ENCODE data around the gene CCDC69. TPM values are rescaled to one million over a fixed set of nuclear protein-coding genes. Genes with fewer than 3 reads are reported as not detected.

The CCDC69 gene
- polyA plus RNA-seq, 4 donors: 5.6 to 48.0 (median 28.0) TPM

GRCh38 chr5:151142933-151143332 lies 81.0 kb downstream of the CCDC69 start:
- DNase-seq (no peak), FAIRE-seq (no peak)
- Histone ChIP-seq H3K27me3 (ENCODE audit: control insufficient read depth in 3 of 3, insufficient read depth in 3 of 3, low read length in 3 of 3) (no peaks in the 10 kb centered on the region), H3K36me3 (ENCODE audit: control insufficient read depth in 3 of 3, insufficient read depth in 2 of 3, low read depth in 1 of 3, low read length in 3 of 3) (peaks cover 0 to 58% (median 0%) of the 10 kb centered on the region in 3 donors), H3K4me1 (ENCODE audit: control insufficient read depth in 3 of 3, insufficient read depth in 2 of 3, low read depth in 1 of 3, low read length in 2 of 3) (peaks cover 0 to 4% (median 0%) of the 10 kb centered on the region in 3 donors), H3K27ac (ENCODE audit: low read depth in 1 of 3, low read length in 2 of 3) (peak overlapping the region in 1 of 3 donors; percentile 22), H3K4me3 (ENCODE audit: low read depth in 1 of 3, low read length in 3 of 3) (no peak overlapping the region), H3K9me3 (ENCODE audit: control insufficient read depth in 2 of 2, insufficient read depth in 1 of 2, low read depth in 1 of 2, low read length in 1 of 2) (no peaks in the 10 kb centered on the region)
- WGBS, 3 donors: 79 to 88% (median 83%) methylated on average over 1 of the region's 1 CpG

DNA sequence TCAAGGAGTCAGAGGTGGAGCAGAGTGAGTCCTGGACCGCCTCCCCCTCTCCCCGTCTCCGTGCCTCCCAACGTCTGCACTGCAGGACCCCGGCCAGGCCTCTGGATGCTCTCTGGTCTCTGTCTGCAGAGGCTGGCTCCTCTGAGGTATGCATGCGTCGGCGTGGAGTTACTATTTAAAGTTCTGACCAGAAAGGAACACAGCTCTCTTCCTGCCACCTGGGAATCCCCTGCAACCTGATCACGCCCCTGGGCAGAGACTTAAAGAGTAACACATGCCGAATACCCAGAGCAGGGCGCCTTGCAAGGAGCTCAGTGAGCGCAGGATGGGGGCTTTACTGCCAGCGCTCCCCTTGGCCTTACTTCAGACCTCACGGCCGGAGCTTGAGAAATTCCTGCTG lies 82.4 kb downstream of the CCDC69 start:
- FAIRE-seq (no peak), DNase-seq (no peak)
- H3K4me1 ChIP-seq (ENCODE audit: control insufficient read depth in 3 of 3, insufficient read depth in 2 of 3, low read depth in 1 of 3, low read length in 2 of 3): peaks cover 0 to 4% (median 0%) of the 10 kb centered on the region in 3 donors
- H3K36me3 ChIP-seq (ENCODE audit: control insufficient read depth in 3 of 3, insufficient read depth in 2 of 3, low read depth in 1 of 3, low read length in 3 of 3): peaks cover 0 to 62% (median 0%) of the 10 kb centered on the region in 3 donors
- no peak overlapping the region for H3K4me3 ChIP-seq (ENCODE audit: low read depth in 1 of 3, low read length in 3 of 3)
- WGBS, 3 donors: 53 to 77% (median 57%) methylated on average over 15 of the region's 15 CpGs
- H3K9me3 ChIP-seq (ENCODE audit: control insufficient read depth in 2 of 2, insufficient read depth in 1 of 2, low read depth in 1 of 2, low read length in 1 of 2): no peaks in the 10 kb centered on the region
- H3K27me3 ChIP-seq (ENCODE audit: control insufficient read depth in 3 of 3, insufficient read depth in 3 of 3, low read length in 3 of 3): no peaks in the 10 kb centered on the region
- peak overlapping the region in 1 of 3 donors; percentile 6 for H3K27ac ChIP-seq (ENCODE audit: low read depth in 1 of 3, low read length in 2 of 3)

DNA sequence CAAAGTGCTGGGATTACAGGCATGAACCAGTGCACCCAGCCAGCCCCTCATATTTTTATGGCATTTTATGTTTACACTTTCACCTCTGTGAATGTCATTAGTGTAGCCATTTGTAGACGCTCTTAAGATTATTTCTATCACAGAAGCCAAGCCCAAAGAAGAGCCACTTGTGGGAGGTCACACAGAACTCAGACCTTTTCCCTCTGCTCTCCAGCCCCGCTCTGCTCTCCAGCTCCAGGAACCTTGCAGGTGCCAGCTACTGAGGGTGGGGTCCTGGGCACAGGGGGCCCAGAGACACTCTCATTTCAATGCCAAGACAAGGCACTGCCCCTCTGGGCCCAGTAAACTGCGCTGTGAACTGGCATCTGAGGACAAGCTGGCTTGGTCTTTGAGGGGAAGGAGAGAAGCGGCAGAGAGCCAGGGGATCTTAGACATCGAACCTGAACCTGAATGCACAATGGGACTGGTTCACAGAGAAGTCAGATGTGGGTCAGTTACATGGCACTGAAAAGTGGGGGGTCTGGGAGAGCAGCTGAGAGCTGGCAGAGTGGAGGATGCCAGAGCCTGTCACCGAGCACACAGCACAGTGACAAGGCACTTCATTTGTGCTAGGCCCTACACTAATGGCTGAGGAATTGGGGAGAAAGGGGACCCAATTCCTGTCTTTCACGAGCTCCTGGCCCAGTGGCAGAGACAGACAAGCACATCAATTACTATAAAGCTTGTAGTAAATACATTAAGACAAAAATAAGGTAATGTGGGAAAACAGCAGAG lies 83.0 kb downstream of the CCDC69 start:
- no peak for FAIRE-seq
- H3K4me1 ChIP-seq (ENCODE audit: control insufficient read depth in 3 of 3, insufficient read depth in 2 of 3, low read depth in 1 of 3, low read length in 2 of 3): peaks cover 0 to 4% (median 0%) of the 10 kb centered on the region in 3 donors
- DNase-seq: no peak
- H3K4me3 ChIP-seq (ENCODE audit: low read depth in 1 of 3, low read length in 3 of 3): no peak overlapping the region
- H3K27me3 ChIP-seq (ENCODE audit: control insufficient read depth in 3 of 3, insufficient read depth in 3 of 3, low read length in 3 of 3): no peaks in the 10 kb centered on the region
- 73 to 78% (median 74%) methylated on average over 7 of the region's 7 CpGs for WGBS, 3 donors
- peak overlapping the region in 1 of 3 donors; percentile 11 for H3K27ac ChIP-seq (ENCODE audit: low read depth in 1 of 3, low read length in 2 of 3)
- peaks cover 0 to 64% (median 0%) of the 10 kb centered on the region in 3 donors for H3K36me3 ChIP-seq (ENCODE audit: control insufficient read depth in 3 of 3, insufficient read depth in 2 of 3, low read depth in 1 of 3, low read length in 3 of 3)
- no peaks in the 10 kb centered on the region for H3K9me3 ChIP-seq (ENCODE audit: control insufficient read depth in 2 of 2, insufficient read depth in 1 of 2, low read depth in 1 of 2, low read length in 1 of 2)

DNA sequence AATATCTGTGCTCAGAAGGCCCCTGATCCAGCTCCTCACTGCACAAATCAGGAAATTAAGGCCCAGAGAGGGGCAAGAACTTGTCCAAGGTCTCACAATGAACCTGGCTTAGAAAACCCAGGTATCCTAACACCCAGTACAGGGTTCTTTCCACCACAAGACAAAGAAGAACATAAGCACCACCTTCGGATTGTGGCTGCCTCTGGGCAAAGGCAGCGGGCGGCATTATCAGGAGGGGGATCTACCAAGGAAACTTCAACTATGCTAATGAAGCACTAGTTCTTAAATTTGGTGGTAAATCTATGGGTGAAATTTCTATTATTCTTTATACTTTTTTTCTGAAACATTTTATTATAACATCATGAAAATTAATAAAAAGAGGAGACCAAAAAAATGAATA lies 84.2 kb downstream of the CCDC69 start:
- Histone ChIP-seq H3K27me3 (ENCODE audit: control insufficient read depth in 3 of 3, insufficient read depth in 3 of 3, low read length in 3 of 3) (no peaks in the 10 kb centered on the region), H3K9me3 (ENCODE audit: control insufficient read depth in 2 of 2, insufficient read depth in 1 of 2, low read depth in 1 of 2, low read length in 1 of 2) (no peaks in the 10 kb centered on the region), H3K4me1 (ENCODE audit: control insufficient read depth in 3 of 3, insufficient read depth in 2 of 3, low read depth in 1 of 3, low read length in 2 of 3) (peaks cover 0 to 4% (median 0%) of the 10 kb centered on the region in 3 donors), H3K27ac (ENCODE audit: low read depth in 1 of 3, low read length in 2 of 3) (peak overlapping the region in 1 of 3 donors; percentile 2), H3K4me3 (ENCODE audit: low read depth in 1 of 3, low read length in 3 of 3) (no peak overlapping the region), H3K36me3 (ENCODE audit: control insufficient read depth in 3 of 3, insufficient read depth in 2 of 3, low read depth in 1 of 3, low read length in 3 of 3) (peaks cover 0 to 60% (median 0%) of the 10 kb centered on the region in 3 donors)
- no peak for FAIRE-seq
- no peak for DNase-seq
- WGBS, 3 donors: 77 to 93% (median 85%) methylated on average over 3 of the region's 3 CpGs

DNA sequence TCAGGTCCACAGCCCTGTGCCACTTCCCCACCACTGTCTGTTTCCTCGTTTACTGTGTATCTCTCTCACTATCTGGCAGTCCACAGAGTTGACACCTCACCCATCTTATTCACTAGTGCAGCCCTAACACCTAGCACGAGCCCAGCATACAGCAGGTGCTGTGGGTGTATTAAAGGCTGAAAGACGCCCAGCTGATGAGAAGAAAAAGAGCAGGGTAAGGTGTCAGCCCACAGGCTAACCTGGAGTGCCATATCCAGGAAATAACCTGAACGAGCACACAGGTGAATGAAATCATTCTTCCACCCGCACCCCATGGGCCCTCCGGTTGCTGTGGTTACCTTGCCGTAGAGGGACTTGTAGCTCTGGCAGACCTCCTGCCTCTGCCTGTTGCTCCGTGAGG lies 84.9 kb downstream of the CCDC69 start:
- Histone ChIP-seq H3K27ac (ENCODE audit: low read depth in 1 of 3, low read length in 2 of 3) (peak overlapping the region in 1 of 3 donors; percentile 9), H3K27me3 (ENCODE audit: control insufficient read depth in 3 of 3, insufficient read depth in 3 of 3, low read length in 3 of 3) (no peaks in the 10 kb centered on the region), H3K4me1 (ENCODE audit: control insufficient read depth in 3 of 3, insufficient read depth in 2 of 3, low read depth in 1 of 3, low read length in 2 of 3) (peaks cover 0 to 4% (median 0%) of the 10 kb centered on the region in 3 donors), H3K36me3 (ENCODE audit: control insufficient read depth in 3 of 3, insufficient read depth in 2 of 3, low read depth in 1 of 3, low read length in 3 of 3) (peaks cover 0 to 61% (median 0%) of the 10 kb centered on the region in 3 donors), H3K9me3 (ENCODE audit: control insufficient read depth in 2 of 2, insufficient read depth in 1 of 2, low read depth in 1 of 2, low read length in 1 of 2) (no peaks in the 10 kb centered on the region), H3K4me3 (ENCODE audit: low read depth in 1 of 3, low read length in 3 of 3) (no peak overlapping the region)
- WGBS, 3 donors: 80 to 86% (median 80%) methylated on average over 8 of the region's 8 CpGs
- DNase-seq (peak in 1 of 2 donors; percentile 49), FAIRE-seq (no peak)

DNA sequence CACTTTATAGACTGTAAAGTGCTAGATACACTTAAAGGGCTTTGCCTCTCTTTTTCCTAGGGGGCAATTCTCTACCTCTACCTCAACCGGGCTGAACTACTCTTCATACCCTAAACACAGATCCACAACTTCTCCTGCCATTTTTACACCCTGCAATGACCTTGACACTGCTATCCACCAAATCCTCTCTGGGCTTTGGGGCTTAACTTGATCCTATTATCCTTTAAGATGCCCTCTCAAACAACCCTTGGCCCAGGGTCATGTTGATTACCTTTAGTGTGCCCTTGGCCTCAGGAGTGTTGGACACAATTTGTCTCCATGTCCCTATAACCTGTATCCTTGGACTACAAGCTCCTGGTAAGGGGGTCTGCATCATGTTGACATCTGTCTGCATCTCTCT lies 85.8 kb downstream of the CCDC69 start:
- Histone ChIP-seq H3K4me3 (ENCODE audit: low read depth in 1 of 3, low read length in 3 of 3) (no peak overlapping the region), H3K27me3 (ENCODE audit: control insufficient read depth in 3 of 3, insufficient read depth in 3 of 3, low read length in 3 of 3) (no peaks in the 10 kb centered on the region), H3K4me1 (ENCODE audit: control insufficient read depth in 3 of 3, insufficient read depth in 2 of 3, low read depth in 1 of 3, low read length in 2 of 3) (peaks cover 0 to 4% (median 0%) of the 10 kb centered on the region in 3 donors), H3K9me3 (ENCODE audit: control insufficient read depth in 2 of 2, insufficient read depth in 1 of 2, low read depth in 1 of 2, low read length in 1 of 2) (no peaks in the 10 kb centered on the region), H3K36me3 (ENCODE audit: control insufficient read depth in 3 of 3, insufficient read depth in 2 of 3, low read depth in 1 of 3, low read length in 3 of 3) (peaks cover 0 to 55% (median 0%) of the 10 kb centered on the region in 3 donors), H3K27ac (ENCODE audit: low read depth in 1 of 3, low read length in 2 of 3) (no peak overlapping the region)
- DNase-seq (no peak), FAIRE-seq (no peak)
- WGBS, 3 donors: 78 to 86% (median 78%) methylated on average over 1 of the region's 1 CpG

DNA sequence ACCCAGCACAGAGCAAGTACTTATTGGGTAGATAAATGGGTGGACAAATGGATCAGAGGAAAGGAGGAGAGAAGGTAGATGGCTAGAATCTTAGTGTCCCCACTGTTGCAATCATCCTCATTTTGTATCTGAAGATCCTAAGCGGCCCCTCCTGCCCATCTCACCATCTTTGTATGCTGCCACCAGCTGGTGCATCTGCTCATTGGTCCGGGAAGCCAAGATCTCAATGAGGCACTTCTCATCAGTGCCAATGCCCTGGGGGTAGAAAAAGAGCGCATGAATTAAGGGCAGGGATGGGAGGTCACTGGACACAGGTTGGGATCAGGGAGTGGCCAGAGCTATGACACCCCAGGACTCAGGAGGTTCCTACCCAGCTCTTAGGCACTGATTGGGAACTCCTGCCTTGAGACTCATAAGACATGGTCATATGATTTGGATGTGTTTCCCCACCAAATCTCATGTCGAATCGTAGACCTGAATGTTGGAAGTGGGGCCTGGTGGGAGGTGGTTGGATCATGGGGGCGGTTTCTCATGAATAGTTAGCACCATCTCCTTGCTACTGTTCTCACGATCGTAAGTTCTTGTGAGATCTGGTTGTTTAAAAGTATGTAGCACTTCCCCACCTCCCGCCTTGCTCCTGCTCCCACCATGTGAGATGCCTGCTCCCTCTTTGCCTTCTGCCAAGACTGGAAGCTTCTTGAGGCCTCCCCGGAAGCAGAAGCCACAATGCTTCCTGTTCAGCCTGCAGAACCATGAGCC lies 86.6 kb downstream of the CCDC69 start:
- WGBS, 3 donors: 92 to 95% (median 94%) methylated on average over 10 of the region's 10 CpGs
- H3K27ac ChIP-seq (ENCODE audit: low read depth in 1 of 3, low read length in 2 of 3): no peak overlapping the region

GRCh38 chr5:151134228-151134627 lies 89.7 kb downstream of the CCDC69 start:
- Histone ChIP-seq H3K9me3 (ENCODE audit: control insufficient read depth in 2 of 2, insufficient read depth in 1 of 2, low read depth in 1 of 2, low read length in 1 of 2) (no peaks in the 10 kb centered on the region), H3K36me3 (ENCODE audit: control insufficient read depth in 3 of 3, insufficient read depth in 2 of 3, low read depth in 1 of 3, low read length in 3 of 3) (peaks cover 0 to 54% (median 0%) of the 10 kb centered on the region in 3 donors), H3K4me1 (ENCODE audit: control insufficient read depth in 3 of 3, insufficient read depth in 2 of 3, low read depth in 1 of 3, low read length in 2 of 3) (peaks cover 0 to 11% (median 0%) of the 10 kb centered on the region in 3 donors), H3K27me3 (ENCODE audit: control insufficient read depth in 3 of 3, insufficient read depth in 3 of 3, low read length in 3 of 3) (no peaks in the 10 kb centered on the region), H3K4me3 (ENCODE audit: low read depth in 1 of 3, low read length in 3 of 3) (no peak overlapping the region), H3K27ac (ENCODE audit: low read depth in 1 of 3, low read length in 2 of 3) (peak overlapping the region in 1 of 3 donors; percentile 38)
- 51 to 77% (median 71%) methylated on average over 3 of the region's 3 CpGs for WGBS, 3 donors
- DNase-seq (no peak), FAIRE-seq (no peak)

More for the DNA sequence above, 86.6 kb downstream of the CCDC69 start:
- H3K27me3 ChIP-seq (ENCODE audit: control insufficient read depth in 3 of 3, insufficient read depth in 3 of 3, low read length in 3 of 3): no peaks in the 10 kb centered on the region
- FAIRE-seq (no peak), DNase-seq (no peak)
- peaks cover 0 to 4% (median 0%) of the 10 kb centered on the region in 3 donors for H3K4me1 ChIP-seq (ENCODE audit: control insufficient read depth in 3 of 3, insufficient read depth in 2 of 3, low read depth in 1 of 3, low read length in 2 of 3)
- H3K9me3 ChIP-seq (ENCODE audit: control insufficient read depth in 2 of 2, insufficient read depth in 1 of 2, low read depth in 1 of 2, low read length in 1 of 2): no peaks in the 10 kb centered on the region
- peaks cover 0 to 54% (median 0%) of the 10 kb centered on the region in 3 donors for H3K36me3 ChIP-seq (ENCODE audit: control insufficient read depth in 3 of 3, insufficient read depth in 2 of 3, low read depth in 1 of 3, low read length in 3 of 3)
- no peak overlapping the region for H3K4me3 ChIP-seq (ENCODE audit: low read depth in 1 of 3, low read length in 3 of 3)
